SK-N-SH treated with all-trans-retinoic acid at 6 μM for 48 hours (cell line): ENCODE results near the gene ANKRD34A.

Source experiments
- ATAC-seq: fragments of 200-7000 bp; cut with Tn5 transposase; 3 replicates; pipeline ENCODE4 v1.9.1; 2020; ENCODE audit warnings: mild to moderate bottlenecking, moderate library complexity
- ARNTL ChIP-seq: fragments of 450-650 bp; formaldehyde crosslinking; IDR thresholded peaks from 2 replicates; pipeline ENCODE4 v1.5.0; 2020; ENCODE audit warnings: low read depth, mild to moderate bottlenecking, moderate library complexity, borderline replicate concordance
- BACH2 ChIP-seq: fragments of 250-450 bp; sonication (Bioruptor Pico); IDR thresholded peaks from 2 replicates; pipeline ENCODE4 v1.9.0; 2021; ENCODE audit warnings: mild to moderate bottlenecking, borderline replicate concordance
- CSDC2 ChIP-seq: fragments of 250-450 bp; sonication (Bioruptor Pico); IDR thresholded peaks from 2 replicates; pipeline ENCODE4 v1.5.0; 2020; ENCODE audit warnings: mild to moderate bottlenecking, moderate library complexity
- CSRNP3 ChIP-seq: fragments of 250-450 bp; sonication (Bioruptor Pico); IDR thresholded peaks from 2 replicates; pipeline ENCODE4 v1.5.1; 2021; ENCODE audit warnings: mild to moderate bottlenecking, moderate library complexity
- ESRRG ChIP-seq: fragments of 250-450 bp; sonication (Bioruptor Pico); IDR thresholded peaks from 2 replicates; pipeline ENCODE4 v1.6.1; 2021; ENCODE audit warnings: mild to moderate bottlenecking
- GLIS3 ChIP-seq: fragments of 250-450 bp; sonication (Bioruptor Pico); IDR thresholded peaks from 2 replicates; pipeline ENCODE4 v1.5.0; 2020; ENCODE audit warnings: mild to moderate bottlenecking, moderate library complexity
- ISL1 ChIP-seq: fragments of 250-450 bp; sonication (Bioruptor Pico); IDR thresholded peaks from 2 replicates; pipeline ENCODE4 v2.1.2; 2022; ENCODE audit warnings: mild to moderate bottlenecking, moderate library complexity
- OSR1 ChIP-seq: fragments of 250-450 bp; sonication (Bioruptor Pico); IDR thresholded peaks from 2 replicates; pipeline ENCODE4 v1.8.0; 2022; ENCODE audit warnings: moderate library complexity, mild to moderate bottlenecking, inconsistent platforms
- POU6F1 ChIP-seq: fragments of 250-450 bp; sonication (Bioruptor Pico); IDR thresholded peaks from 2 replicates; pipeline ENCODE4 v1.8.0; 2021; ENCODE audit warnings: low read depth, mild to moderate bottlenecking, moderate library complexity, borderline replicate concordance
- PPARA ChIP-seq: fragments of 250-450 bp; sonication (Bioruptor Pico); IDR thresholded peaks from 2 replicates; pipeline ENCODE4 v1.5.0; 2020; ENCODE audit warnings: mild to moderate bottlenecking, borderline replicate concordance
- RARB ChIP-seq: fragments of 250-450 bp; sonication (Bioruptor Pico); IDR thresholded peaks from 2 replicates; pipeline ENCODE4 v1.8.0; 2021; ENCODE audit warnings: mild to moderate bottlenecking, moderate library complexity
- SNAI2 ChIP-seq: fragments of 250-450 bp; sonication (Bioruptor Pico); IDR thresholded peaks from 2 replicates; pipeline ENCODE4 v1.5.0; 2020; ENCODE audit warnings: mild to moderate bottlenecking, moderate library complexity
- TCF4 ChIP-seq: fragments of 250-450 bp; sonication (Bioruptor Pico); IDR thresholded peaks from 2 replicates; pipeline ENCODE4 v1.8.0; 2021; ENCODE audit warnings: mild to moderate bottlenecking, moderate library complexity, borderline replicate concordance
- TOX ChIP-seq: fragments of 250-450 bp; sonication (Bioruptor Pico); IDR thresholded peaks from 2 replicates; pipeline ENCODE4 v1.8.0; 2021; ENCODE audit warnings: mild to moderate bottlenecking, moderate library complexity, borderline replicate concordance
- TSHZ2 ChIP-seq: fragments of 250-450 bp; sonication (Bioruptor Pico); IDR thresholded peaks from 2 replicates; pipeline ENCODE4 v1.5.0; 2020; ENCODE audit warnings: mild to moderate bottlenecking, moderate library complexity
- ZC3H10 ChIP-seq: fragments of 250-450 bp; sonication (Bioruptor Pico); IDR thresholded peaks from 2 replicates; pipeline ENCODE4 v1.5.1; 2021; ENCODE audit warnings: mild to moderate bottlenecking, moderate library complexity
- ZFP30 ChIP-seq: fragments of 450-650 bp; formaldehyde crosslinking; IDR thresholded peaks from 2 replicates; pipeline ENCODE4 v1.5.0; 2022; ENCODE audit warnings: mild to moderate bottlenecking, moderate library complexity
- ZNF565 ChIP-seq: fragments of 450-650 bp; formaldehyde crosslinking; conservative IDR thresholded peaks from 2 replicates; pipeline ENCODE4 v1.5.0; 2020; ENCODE audit warnings: low read depth, mild to moderate bottlenecking, moderate library complexity
- ZNF70 ChIP-seq: fragments of 450-650 bp; formaldehyde crosslinking; IDR thresholded peaks from 2 replicates; pipeline ENCODE4 v1.5.0; 2020; ENCODE audit warnings: mild to moderate bottlenecking, moderate library complexity
- ZNF8 ChIP-seq: fragments of 450-650 bp; formaldehyde crosslinking; IDR thresholded peaks from 2 replicates; pipeline ENCODE4 v1.5.0; 2020; ENCODE audit warnings: mild to moderate bottlenecking, moderate library complexity

Gene ANKRD34A

GRCh38 chr1:145992958-145993617, 28.7 kb upstream of the ANKRD34A start:
- no peak for TF ChIP-seq SNAI2 (CRISPR knock-in tag)
- no peak for TF ChIP-seq ZC3H10
- TF ChIP-seq ZFP30 (CRISPR knock-in tag) = no peak
- no peak for TF ChIP-seq TSHZ2
- TF ChIP-seq PPARA (CRISPR knock-in tag) = no peak
- no peak for TF ChIP-seq CSRNP3 (CRISPR knock-in tag)
- TF ChIP-seq ZNF565 (CRISPR knock-in tag) = no peak
- no peak for TF ChIP-seq GLIS3
- no peak for TF ChIP-seq RARB (CRISPR knock-in tag)
- TF ChIP-seq ZNF8 = no peak
- no peak for TF ChIP-seq TOX (CRISPR knock-in tag)
- TF ChIP-seq CSDC2 (CRISPR knock-in tag) = no peak
- ATAC-seq = no peak

GRCh38 chr1:145992502-145992936, 28.1 kb upstream of the ANKRD34A start:
- TF ChIP-seq PPARA (CRISPR knock-in tag) (no peak), BACH2 (CRISPR knock-in tag) (no peak), OSR1 (CRISPR knock-in tag) (no peak), GLIS3 (no peak), RARB (CRISPR knock-in tag) (no peak), POU6F1 (CRISPR knock-in tag) (no peak), CSRNP3 (CRISPR knock-in tag) (no peak), ISL1 (CRISPR knock-in tag) (no peak), ZNF70 (CRISPR knock-in tag) (no peak), TSHZ2 (no peak), TCF4 (CRISPR knock-in tag) (no peak), ARNTL (CRISPR knock-in tag) (no peak), ZNF8 (no peak), ZFP30 (CRISPR knock-in tag) (no peak), ESRRG (CRISPR knock-in tag) (no peak), ZC3H10 (no peak)
- ATAC-seq = no peak
